Cardiac muscle cell (in vitro differentiated cells and primary cell): ENCODE results near the gene VPS50. TPM values are rescaled to one million over a fixed set of nuclear protein-coding genes. Genes with fewer than 3 reads are reported as not detected.

ENCODE experiments used
- polyA plus RNA-seq: library from polyadenylated mRNA; unstranded; fragments of >200 nt; fragmentation: Nextera tagmentation; extraction: Ambion mirVana; gene quantifications from 2 replicates; pipeline ENCODE4 v1.2.1, GENCODE V29; 2016
- total RNA-seq: library from RNA; depleted of rRNA; stranded (reverse); fragments of >200 nt; gene quantifications from 2 replicates; pipeline ENCODE4 v1.2.3, GENCODE V29; 2016

The VPS50 gene
- total and polyA plus RNA-seq, 2 experiments from 2014 or later = 14.9 to 22.2 TPM

Other genes with a start within 250 kb of the VPS50 start
- gene SAMD9, start 114.4 kb upstream of the VPS50 start, total RNA-seq = 0.03 TPM in 1 of 2 replicates, not detected in the other
- gene SAMD9, start 114.4 kb upstream of the VPS50 start, polyA plus RNA-seq = not detected in 2 replicates
- not detected in 2 replicates for gene SAMD9L, start 84.0 kb upstream of the VPS50 start, total RNA-seq
- gene SAMD9L, start 84.0 kb upstream of the VPS50 start, polyA plus RNA-seq = not detected in 2 replicates
- gene HEPACAM2, start 5.9 kb upstream of the VPS50 start, total RNA-seq = not detected in 2 replicates
- gene HEPACAM2, start 5.9 kb upstream of the VPS50 start, polyA plus RNA-seq = not detected in 2 replicates